Cardiac muscle cell (in vitro differentiated cells and primary cell): ENCODE results near the gene RUFY2. TPM values are rescaled to one million over a fixed set of nuclear protein-coding genes. Genes with fewer than 3 reads are reported as not detected.
A peak's percentile ranks its signal among the peaks of the same experiment; 100 is the strongest.

Experiments
- DNase-seq, 2 donors: peaks; one replicate each; pipeline versions ENCODE4 v3.0.0 to v3.0.0-alpha.2; 2010 to 2017; ENCODE audit warnings: low read depth in 1 of 2, low spot score in 1 of 2
- H3K27ac ChIP-seq: fragments of 200-600 bp; sonication (generic); 2 replicates; pipeline ENCODE4 v1.5.1; 2016
- H3K27me3 ChIP-seq: fragments of 200-600 bp; sonication (generic); 2 replicates; pipeline ENCODE4 v1.6.0; 2016; ENCODE audit warnings: control low read depth
- H3K36me3 ChIP-seq: fragments of 200-600 bp; sonication (generic); 2 replicates; pipeline ENCODE4 v1.5.1; 2016; ENCODE audit warnings: control low read depth
- H3K4me1 ChIP-seq: fragments of 200-600 bp; sonication (generic); 2 replicates; pipeline ENCODE4 v1.8.1; 2017; ENCODE audit warnings: low read depth, mild to moderate bottlenecking, mixed run types
- H3K4me3 ChIP-seq: fragments of 200-600 bp; sonication (generic); 2 replicates; pipeline ENCODE4 v1.5.1; 2016; ENCODE audit warnings: mild to moderate bottlenecking
- H3K9me3 ChIP-seq: fragments of 200-600 bp; sonication (generic); 2 replicates; pipeline ENCODE4 v1.5.1; 2017; ENCODE audit warnings: low read depth, mild to moderate bottlenecking, control low read depth
- polyA plus RNA-seq: library from polyadenylated mRNA; unstranded; fragments of >200 nt; fragmentation: Nextera tagmentation; extraction: Ambion mirVana; gene quantifications from 2 replicates; pipeline ENCODE4 v1.2.1, GENCODE V29; 2016
- total RNA-seq: library from RNA; depleted of rRNA; stranded (reverse); fragments of >200 nt; gene quantifications from 2 replicates; pipeline ENCODE4 v1.2.3, GENCODE V29; 2016
- TF ChIP-seq, protein P1 (sequence below): IDR thresholded peaks from 2 replicates; pipeline ENCODE4 v1.5.1; 2012; ENCODE audit warnings: low read depth, mild to moderate bottlenecking, low read length

The RUFY2 gene
- total and polyA plus RNA-seq, 2 experiments from 2014 or later: 10.2 to 12.1 TPM

DNA sequence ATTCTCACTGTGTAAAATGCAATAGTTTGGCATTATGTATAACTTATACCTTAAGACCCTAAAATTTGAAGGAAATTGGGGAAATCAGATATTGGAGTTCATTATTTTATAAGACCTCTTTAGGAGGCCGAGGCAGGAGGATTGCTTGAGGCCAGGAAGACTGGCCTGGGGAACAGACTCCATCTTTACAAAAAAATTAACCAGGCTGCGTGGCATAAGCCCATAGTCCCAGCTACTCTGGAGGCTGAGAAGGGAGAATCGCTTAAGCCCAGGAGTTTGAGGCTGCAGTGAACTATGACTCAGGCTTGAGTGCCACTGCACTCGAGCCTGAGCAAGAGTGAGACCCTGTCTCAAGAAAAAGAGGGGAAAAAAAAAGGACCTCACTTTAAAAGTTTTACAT is 60.3 kb downstream of the RUFY2 start:
- H3K27me3 ChIP-seq: no peaks in the 10 kb centered on the region
- DNase-seq: no peak
- TF ChIP-seq, protein P1, sequence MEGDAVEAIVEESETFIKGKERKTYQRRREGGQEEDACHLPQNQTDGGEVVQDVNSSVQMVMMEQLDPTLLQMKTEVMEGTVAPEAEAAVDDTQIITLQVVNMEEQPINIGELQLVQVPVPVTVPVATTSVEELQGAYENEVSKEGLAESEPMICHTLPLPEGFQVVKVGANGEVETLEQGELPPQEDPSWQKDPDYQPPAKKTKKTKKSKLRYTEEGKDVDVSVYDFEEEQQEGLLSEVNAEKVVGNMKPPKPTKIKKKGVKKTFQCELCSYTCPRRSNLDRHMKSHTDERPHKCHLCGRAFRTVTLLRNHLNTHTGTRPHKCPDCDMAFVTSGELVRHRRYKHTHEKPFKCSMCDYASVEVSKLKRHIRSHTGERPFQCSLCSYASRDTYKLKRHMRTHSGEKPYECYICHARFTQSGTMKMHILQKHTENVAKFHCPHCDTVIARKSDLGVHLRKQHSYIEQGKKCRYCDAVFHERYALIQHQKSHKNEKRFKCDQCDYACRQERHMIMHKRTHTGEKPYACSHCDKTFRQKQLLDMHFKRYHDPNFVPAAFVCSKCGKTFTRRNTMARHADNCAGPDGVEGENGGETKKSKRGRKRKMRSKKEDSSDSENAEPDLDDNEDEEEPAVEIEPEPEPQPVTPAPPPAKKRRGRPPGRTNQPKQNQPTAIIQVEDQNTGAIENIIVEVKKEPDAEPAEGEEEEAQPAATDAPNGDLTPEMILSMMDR: no peak
- H3K4me3 ChIP-seq: no peak overlapping the region
- peak overlapping the region; percentile 4 for H3K27ac ChIP-seq
- H3K9me3 ChIP-seq: no peaks in the 10 kb centered on the region
- peaks cover 42% of the 10 kb centered on the region for H3K36me3 ChIP-seq
- no peaks in the 10 kb centered on the region for H3K4me1 ChIP-seq

DNA sequence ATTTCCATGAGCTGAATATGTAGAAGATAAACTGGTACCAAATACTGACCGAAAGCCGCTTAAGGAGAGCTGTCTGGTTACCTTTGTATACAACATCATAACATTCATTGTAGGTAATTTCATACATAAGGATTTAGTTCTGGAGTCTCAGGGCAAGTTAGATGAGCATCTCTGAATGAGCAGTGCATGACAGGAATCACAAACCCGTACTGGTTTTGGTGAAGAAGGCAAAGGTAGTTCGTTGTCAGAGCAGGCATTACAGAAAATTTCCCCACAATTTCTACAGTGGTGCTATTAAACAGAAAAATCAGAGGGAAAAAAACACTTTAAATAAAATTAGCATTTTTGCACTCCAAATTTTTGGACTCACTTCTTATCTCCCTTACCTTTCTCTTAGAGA is 61.5 kb downstream of the RUFY2 start:
- Histone ChIP-seq H3K4me1 (no peaks in the 10 kb centered on the region), H3K9me3 (no peaks in the 10 kb centered on the region), H3K27ac (peak overlapping the region; percentile 48), H3K27me3 (no peaks in the 10 kb centered on the region), H3K36me3 (peaks cover 53% of the 10 kb centered on the region), H3K4me3 (no peak overlapping the region)
- TF ChIP-seq, protein P1: no peak
- DNase-seq: no peak

DNA sequence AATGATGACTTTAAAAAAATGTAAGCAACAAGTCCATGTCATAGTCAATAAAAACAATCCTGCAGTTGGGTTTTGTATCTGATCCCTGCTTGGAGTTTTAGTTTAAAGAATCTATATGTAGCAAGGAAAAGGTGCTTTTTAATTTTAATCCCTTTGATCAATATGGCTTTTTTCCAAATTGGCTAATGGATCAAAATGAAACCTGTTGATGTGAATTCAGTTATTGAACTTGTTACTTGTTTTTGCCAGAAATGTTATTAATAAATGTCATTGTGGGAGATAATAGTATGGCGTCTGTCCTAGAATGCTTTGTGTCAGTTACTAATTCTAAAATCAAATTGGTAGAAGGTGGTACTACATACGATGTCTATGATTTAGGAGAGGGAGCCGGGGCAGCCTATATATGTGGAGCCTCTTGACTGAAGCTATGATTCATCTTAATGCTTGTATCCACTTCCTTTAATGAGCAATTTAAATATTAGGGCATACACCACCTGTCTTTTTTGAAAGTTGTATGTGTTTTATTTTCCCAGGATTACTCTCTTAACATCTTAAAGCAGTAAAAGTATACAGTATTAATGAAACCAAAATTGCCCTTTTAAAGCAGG is 64.1 kb downstream of the RUFY2 start:
- TF ChIP-seq, protein P1: no peak
- H3K9me3 ChIP-seq: no peaks in the 10 kb centered on the region
- H3K4me1 ChIP-seq: no peaks in the 10 kb centered on the region
- no peak for DNase-seq
- H3K4me3 ChIP-seq: no peak overlapping the region
- H3K27me3 ChIP-seq: no peaks in the 10 kb centered on the region
- H3K27ac ChIP-seq: peak overlapping the region; percentile 58
- H3K36me3 ChIP-seq: peaks cover 80% of the 10 kb centered on the region

DNA sequence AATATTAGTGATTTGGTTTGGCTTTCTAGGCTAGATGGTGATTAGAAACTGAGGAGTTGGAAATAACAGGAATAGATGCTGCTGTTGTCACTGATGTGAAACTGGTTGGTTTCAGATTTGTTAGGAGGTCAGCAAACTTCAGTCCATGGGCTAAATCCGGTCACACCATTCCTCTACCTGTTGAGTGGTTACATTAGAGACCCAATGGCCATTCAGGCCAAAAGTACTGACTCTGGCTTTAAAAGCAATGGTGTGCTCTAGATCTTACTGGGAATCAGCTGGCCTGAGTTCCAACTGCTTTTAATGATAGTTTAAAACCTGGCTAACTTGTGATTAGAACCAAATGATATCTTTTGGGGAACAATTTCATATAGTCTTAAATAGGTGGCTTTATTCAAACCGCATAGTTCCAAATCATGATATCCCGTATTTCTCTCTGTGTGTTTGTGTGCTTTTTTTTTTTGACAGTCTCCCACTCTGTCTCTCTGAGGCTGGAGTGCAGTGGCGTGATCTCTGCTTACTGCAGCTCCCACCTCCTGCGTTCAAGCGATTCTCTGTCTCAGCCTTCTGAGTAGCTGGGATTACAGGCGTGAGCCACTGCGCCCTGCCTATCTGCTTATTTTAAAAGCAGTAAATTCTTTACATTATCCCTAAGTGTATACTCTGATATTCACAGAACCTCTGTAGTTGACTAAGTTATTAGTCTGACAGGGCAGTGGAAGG is 66.6 kb downstream of the RUFY2 start:
- no peak overlapping the region for H3K4me3 ChIP-seq
- DNase-seq: no peak
- H3K36me3 ChIP-seq: peaks cover 74% of the 10 kb centered on the region
- TF ChIP-seq, protein P1: no peak
- no peaks in the 10 kb centered on the region for H3K9me3 ChIP-seq
- H3K27me3 ChIP-seq: no peaks in the 10 kb centered on the region
- H3K27ac ChIP-seq: peak overlapping the region; percentile 28
- H3K4me1 ChIP-seq: peaks cover 20% of the 10 kb centered on the region

DNA sequence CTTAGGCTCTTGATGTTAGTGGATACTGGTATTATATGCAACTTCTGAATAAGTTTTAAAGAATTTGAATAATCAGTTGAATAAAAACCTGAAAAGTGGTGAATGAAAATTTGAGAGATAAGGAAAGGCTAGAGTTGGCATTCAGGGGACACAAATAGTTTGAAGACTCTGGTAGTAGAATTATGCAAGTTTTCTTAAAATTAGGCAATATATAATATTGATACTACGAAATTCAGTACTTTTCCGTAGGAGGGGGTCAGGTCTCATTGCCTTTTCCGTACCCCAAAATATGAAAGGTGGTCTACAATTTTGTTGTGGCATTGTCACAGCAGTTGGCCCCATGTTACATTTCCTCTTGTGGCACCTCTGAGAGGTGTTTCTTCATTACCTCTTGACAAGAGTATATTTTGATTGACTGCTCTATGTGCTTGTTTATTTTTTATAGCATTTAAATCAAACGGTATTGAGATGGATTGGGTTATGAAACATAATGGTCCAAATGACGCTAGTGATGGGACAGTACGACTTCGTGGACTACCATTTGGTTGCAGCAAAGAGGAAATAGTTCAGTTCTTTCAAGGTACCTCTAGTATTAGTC is 70.2 kb downstream of the RUFY2 start:
- H3K36me3 ChIP-seq: peaks cover 41% of the 10 kb centered on the region
- DNase-seq: no peak
- TF ChIP-seq, protein P1: no peak
- H3K4me3 ChIP-seq: no peak overlapping the region
- H3K9me3 ChIP-seq: no peaks in the 10 kb centered on the region
- no peaks in the 10 kb centered on the region for H3K27me3 ChIP-seq
- H3K27ac ChIP-seq: no peak overlapping the region
- peaks cover 37% of the 10 kb centered on the region for H3K4me1 ChIP-seq
